Measurements from ENCODE around the gene SNTN.

SNTN gene

DNA sequence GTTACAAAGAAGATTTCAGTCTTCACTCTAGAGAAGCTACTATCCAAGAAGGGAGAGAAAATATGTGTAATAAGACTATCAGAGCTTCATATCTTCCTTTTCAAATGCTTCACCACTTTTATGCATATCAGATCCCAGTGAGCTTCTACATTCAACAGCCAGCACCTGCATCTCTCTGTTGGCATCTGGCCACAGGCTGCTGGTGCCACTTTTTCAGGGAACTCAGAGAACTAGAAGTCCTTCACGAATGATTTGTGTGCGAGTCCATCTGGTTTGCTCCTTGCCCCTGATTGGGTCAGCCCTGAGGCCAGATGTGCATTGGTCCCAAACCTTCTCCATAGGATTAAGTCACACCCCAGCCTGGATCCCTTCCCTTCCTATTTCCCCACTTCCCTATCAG is 22.1 kb downstream of the SNTN start:
- DNase-seq (ENCODE audit: low read depth) = no peak

DNA sequence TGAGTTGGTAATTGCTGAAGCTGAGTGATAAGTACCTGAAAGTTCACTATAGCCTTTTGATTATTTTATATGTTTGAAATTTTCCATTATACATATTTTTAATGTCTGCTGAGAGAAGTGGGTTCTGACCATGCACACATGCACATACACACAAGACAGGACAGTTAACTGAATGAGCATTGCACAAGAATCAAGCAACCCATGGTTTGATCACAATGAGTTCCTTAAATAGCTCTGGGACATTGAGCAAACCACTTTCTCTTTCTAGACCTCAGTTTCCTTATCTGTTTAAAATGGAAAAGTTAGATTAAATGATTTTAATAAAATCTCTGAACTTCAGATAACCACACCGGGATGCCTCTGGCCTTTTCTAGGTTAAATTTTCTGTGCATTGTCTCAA is 26.7 kb downstream of the SNTN start:
- no peak for DNase-seq (ENCODE audit: low read depth)

DNA sequence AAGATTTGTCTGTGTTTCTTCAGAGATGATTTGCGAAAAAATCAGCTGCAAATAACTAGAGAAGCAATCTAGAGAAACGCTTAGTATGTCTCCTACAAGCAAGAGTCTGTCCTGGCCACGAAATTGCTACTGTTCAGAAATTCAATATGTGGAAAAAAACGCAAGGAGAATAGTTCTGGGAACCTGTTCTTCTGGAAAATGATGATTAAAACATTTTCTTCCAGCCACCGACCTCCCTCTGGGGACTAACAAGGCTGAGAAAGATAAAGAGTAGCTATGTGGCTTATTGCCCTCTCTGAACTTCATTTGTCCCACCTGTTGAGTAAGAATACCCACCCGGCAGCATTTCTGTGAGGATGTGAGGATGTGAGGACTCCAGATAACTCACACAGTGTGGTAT is 31.6 kb downstream of the SNTN start:
- DNase-seq (ENCODE audit: low read depth) = no peak

DNA sequence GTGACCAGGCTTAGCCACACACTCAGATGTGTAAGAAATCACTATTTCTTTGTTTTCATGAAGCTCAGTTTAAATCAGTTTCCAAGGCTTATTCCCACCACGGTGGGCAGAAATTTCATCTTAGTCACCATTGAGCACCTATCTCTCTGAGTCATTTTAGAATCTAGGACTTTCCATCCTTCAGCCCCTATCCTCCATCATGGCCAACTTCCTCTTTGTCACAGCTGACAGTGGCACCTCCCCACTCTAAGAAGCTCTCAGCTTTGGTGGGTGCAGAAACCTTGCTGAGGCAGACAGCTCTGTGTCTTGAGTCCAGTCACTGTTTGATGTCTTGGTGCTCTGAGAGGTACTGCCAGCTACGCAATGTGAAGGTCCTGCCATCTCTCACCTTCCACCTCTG is 32.9 kb downstream of the SNTN start:
- DNase-seq (ENCODE audit: low read depth) = no peak

DNA sequence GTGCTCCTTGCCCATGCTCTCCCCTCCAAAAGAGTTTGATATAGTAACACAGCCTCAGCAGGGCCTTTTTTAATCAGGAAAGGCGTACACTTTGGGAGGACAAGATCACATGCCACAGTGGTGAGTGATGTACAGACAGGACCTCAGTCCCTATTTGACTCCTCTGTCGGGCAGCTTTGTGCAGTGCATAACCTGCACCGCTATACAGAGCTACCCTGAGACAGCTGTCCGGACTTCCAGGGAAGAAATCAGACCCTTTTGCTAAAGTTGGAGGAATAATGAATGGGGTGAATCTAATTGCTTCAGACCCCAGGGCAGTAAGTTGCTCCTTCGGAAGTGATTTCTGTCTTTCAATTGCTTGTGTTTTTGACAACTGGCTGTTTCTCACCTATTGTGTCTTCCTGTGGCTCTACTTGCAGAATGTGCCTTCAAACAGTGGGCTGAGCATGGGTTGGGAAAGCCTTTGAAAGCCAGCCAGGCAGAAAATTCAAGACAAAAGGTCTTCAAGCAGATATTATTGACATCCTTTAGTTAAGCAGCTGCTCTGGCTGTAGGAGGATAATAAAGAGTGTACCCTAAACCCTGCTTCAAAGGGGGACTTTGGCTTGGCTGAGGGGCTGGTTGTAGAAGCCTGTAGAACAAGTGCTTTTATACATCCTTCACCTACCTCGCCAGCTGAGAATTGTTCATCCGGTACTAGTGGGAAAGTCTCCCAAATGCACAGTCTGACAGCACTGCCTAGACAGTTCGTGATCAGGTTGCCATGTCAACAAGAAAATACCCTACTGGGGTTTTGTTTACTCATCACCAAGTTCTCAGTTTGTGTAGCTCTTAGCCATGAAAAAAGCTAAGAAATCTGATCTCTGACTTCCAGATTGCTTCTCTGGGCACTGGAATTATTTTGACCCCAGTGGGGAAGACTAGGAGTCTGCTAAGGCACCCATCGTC is 35.1 kb downstream of the SNTN start:
- DNase-seq (ENCODE audit: low read depth) = no peak

DNA sequence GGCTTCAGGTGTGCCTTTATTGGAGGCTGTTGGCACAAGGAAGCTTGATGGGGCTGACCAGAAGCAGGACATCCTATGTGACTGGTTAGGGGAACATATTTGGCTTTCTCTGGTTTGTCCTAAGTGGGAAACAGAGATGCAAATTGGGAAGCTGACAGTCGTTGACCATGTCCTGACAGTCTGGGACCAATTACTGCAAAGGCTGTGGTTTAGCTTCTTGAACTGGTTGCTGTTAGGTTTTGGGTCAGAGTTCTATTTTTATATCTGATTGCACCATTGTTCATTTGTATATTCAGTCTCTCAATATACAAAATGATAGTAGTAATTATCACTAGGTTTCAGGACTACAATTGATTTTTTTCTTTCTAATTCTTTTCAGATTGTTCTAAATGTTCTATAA is 36.8 kb downstream of the SNTN start:
- no peak for DNase-seq (ENCODE audit: low read depth)

DNA sequence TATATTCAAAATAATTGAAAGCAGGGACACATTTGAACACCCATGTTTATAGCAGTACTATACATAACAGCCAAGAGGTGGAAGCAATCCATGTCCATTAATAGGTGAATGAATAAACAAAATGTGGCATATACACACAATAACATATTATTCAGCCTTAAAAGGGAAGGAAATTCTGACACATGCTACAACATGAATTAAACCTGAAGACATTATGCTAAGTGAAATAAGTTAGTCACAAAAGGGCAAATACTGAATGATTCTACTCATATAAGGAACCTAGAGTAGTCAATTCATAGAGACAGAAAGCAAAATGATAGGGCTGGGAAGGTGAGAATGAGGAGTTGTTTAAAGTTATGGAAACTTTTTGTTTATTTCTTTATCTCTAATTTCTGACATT is 40.9 kb downstream of the SNTN start:
- DNase-seq (ENCODE audit: low read depth) = no peak

DNA sequence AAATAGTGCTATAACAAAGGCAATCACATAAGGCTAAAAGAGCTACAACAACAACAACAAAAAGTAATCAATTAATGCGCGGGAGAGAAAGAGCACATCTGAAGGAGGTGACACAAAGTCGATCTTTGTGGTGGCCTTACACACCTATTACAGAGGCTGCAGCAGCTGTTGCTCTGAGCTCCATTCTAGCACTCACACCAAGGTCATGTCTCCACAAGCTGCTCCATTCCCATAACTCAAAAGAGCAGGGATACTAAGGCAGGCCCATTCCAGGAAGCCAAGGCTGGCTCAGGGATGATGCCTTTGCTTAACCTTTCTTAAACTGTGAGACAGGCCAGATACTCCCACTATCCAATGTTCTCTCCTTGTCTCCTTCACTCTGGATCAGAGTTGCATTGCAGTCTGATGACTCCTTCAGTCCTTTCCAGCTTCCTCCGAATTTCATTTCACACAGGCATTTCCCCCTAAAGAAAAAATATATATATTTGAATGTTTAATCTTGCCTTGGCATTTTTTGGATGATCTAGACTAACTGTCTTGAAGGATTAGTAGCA is 52.7 kb downstream of the SNTN start:
- no peak for DNase-seq (ENCODE audit: low read depth)

DNA sequence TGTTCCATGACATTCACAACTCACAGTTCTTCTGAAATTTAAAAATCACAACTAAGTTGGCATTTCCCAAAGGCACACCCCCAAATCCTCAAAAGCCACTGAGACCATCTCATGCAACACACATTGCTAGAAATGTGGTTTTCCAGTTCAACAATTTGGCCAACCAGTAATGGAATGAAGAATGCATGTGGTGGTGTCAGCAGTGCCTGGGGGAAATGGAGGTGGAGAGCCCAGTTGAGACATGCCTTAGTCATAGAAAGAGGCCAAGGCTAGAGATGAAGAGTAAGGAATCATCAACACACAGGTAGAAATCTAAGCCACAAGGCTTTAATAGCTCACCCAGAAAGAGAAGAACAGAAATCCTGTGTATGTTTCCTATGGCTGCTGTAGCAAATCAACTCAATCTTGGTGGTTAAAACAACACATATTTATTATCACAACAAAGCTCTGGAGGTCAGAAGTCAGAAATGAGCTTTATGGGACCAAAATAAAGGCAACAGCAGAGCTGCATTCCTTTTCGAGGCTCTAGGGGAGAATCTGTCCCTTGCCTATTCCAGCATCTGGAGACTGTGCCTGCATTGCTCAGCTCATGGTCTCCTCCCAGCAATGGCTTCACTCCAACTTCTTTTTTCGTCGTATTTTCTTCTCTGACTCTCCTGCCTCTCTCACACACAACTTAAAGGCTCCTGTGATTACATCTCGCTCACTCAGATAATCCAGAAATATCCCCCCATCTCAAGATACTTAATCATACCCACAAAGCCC is 54.0 kb downstream of the SNTN start:
- no peak for DNase-seq (ENCODE audit: low read depth)

DNA sequence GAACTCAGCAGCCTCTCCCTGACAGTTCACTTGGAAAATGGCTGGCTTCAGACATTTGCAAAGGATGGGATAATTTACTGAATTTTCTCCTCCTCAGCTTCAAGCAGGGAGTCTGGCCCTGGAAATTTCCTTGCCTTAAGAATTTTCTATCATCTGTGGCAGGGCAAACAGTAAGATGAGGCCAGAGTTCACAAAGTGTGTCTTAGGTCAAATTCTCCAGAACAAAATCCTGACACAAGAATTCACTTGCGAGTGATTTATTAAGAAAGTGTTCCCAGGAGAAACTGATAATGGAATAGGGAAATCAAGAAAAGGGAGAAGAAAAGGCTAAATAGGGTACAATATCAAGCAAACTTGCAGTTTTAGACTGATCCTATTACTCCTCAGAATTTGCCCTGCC is 55.3 kb downstream of the SNTN start:
- DNase-seq (ENCODE audit: low read depth) = no peak

DNA sequence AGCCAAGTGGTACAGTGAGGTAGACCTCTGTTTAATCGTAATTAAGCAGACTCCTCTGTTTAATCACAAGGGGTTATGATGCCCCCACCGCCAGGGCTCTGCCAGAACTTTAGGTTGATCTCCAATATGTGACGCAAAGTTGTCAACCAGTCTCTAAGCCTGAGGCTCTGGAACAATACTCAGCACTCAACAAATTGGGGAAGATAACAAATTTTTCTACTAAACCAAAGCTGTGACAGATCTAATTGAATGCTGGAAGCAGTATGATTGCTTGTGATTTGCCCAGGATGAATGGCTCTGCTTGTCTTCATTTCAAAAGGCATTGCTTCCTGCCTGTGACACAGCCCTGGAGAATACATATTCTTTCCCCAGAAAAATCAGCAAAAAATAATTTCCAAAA is 57.1 kb downstream of the SNTN start:
- DNase-seq (ENCODE audit: low read depth) = no peak

All from T-helper 22 cell (primary cell).